Hepatocyte (in vitro differentiated cells): ENCODE measurements around the gene PAGE2B.

Experiments used
- EZH2 ChIP-seq: fragments of 200-600 bp; sonication (generic); IDR thresholded peaks from 2 replicates; pipeline ENCODE4 v1.6.1; 2016; ENCODE audit warnings: antibody characterized with exemption, mild to moderate bottlenecking, borderline replicate concordance
- TF ChIP-seq, protein P1 (sequence below): fragments of 200-600 bp; sonication (generic); IDR thresholded peaks from 2 replicates; pipeline ENCODE4 v1.5.1; 2016; ENCODE audit warnings: antibody characterized with exemption, mild to moderate bottlenecking; ENCODE audit not compliant: poor library complexity

- no peak for TF ChIP-seq EZH2
- TF ChIP-seq, protein P1, sequence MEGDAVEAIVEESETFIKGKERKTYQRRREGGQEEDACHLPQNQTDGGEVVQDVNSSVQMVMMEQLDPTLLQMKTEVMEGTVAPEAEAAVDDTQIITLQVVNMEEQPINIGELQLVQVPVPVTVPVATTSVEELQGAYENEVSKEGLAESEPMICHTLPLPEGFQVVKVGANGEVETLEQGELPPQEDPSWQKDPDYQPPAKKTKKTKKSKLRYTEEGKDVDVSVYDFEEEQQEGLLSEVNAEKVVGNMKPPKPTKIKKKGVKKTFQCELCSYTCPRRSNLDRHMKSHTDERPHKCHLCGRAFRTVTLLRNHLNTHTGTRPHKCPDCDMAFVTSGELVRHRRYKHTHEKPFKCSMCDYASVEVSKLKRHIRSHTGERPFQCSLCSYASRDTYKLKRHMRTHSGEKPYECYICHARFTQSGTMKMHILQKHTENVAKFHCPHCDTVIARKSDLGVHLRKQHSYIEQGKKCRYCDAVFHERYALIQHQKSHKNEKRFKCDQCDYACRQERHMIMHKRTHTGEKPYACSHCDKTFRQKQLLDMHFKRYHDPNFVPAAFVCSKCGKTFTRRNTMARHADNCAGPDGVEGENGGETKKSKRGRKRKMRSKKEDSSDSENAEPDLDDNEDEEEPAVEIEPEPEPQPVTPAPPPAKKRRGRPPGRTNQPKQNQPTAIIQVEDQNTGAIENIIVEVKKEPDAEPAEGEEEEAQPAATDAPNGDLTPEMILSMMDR, result no peak
These were observed 46.2 kb upstream of the PAGE2B start for GRCh38 chrX:55028611-55029010.
